GM12874 (cell line): ENCODE data around the gene ATXN7.

Source experiments
- CTCF ChIP-seq: IDR thresholded peaks from 2 replicates; pipeline ENCODE4 v1.5.1; 2011; ENCODE audit warnings: low read depth, mild to moderate bottlenecking, control low read depth, low read length, moderate library complexity; ENCODE audit not compliant: insufficient read depth

The ATXN7 gene

GRCh38 chr3:63914312-63914711 lies 50.6 kb downstream of the ATXN7 start:
- TF ChIP-seq CTCF = no peak

DNA sequence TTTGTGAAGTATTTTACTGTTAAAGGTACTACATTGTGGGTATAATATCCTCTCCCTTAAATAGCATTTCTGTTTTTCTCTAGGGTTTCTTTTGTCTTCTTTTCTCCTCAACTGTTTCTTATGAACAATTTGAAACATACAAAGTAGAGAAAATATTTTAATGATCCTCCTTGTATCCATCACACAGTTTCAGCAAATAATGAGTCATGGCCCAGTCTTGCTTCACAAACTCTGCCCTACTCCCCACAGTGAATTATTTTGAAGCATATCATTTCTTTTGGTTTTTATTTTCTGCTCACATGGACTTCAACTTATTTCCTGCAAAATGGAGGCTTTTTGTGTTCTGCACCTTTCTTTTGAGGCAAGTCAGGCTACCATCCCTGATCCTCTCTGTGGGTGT lies 54.7 kb downstream of the ATXN7 start:
- TF ChIP-seq CTCF = no peak

DNA sequence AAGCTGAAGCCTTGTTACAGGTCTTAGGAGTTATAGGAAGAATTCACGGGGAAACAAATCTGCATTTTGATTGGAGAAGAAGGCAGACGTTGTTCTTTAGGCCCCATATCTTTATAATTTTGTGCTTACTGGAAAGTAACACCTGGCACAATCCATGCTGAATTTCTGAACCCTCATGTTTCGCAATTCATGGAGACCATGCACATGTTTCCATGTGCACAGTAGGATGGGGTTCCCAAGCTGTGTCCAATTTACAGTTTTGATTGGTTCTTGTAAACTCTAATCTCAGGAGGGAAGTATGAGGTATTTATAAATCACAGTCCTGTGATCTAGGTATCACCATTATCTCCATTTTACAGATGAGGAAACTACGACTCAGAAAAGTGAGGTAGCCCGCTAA lies 56.3 kb downstream of the ATXN7 start:
- no peak for TF ChIP-seq CTCF

GRCh38 chr3:63921741-63922482 lies 58.2 kb downstream of the ATXN7 start:
- no peak for TF ChIP-seq CTCF

- TF ChIP-seq CTCF = no peak
Measured at GRCh38 chr3:63922491-63923199, 59.0 kb downstream of the ATXN7 start.

GRCh38 chr3:63926309-63926708 lies 62.6 kb downstream of the ATXN7 start:
- no peak for TF ChIP-seq CTCF

DNA sequence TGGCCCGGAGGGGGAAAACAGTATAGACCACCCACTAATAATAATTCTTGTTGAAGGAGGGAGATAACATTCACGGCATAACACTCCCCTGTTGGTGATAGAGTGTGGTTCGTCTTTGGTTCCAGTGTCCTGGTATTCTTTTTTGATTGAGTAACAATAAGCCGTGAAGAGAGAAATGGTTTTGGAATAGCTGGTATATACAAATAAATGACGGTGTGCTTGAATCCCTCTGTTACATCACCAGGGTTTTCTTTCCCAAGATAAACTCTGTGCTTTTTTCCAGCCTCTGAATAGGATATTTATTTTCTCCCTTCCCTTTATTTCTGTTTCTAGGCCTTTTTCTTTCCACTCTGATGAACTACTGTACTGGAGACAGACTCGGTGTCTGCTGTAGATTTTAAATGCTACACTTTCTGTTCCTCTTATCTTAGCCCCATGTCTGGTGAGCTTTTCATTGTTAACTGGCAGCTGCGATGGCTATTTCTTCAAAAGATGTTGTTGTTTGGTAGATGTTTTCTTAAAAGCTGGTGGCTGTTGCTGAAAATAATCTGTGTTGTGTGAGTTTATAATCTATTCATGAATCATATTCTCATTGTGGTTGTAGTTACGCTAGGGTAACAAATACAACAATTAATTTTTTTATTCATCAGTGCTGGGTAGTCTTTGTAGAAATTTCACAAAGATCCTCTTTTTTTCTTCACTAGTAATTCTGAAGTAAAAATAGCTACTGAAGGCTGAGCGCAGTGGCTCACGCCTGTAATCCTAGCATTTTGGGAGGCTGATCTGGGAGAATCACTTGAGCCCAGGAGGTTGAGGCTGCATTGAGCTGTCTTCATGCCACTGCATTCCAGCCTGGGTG lies 64.0 kb downstream of the ATXN7 start:
- no peak for TF ChIP-seq CTCF
